HG03139 (cell line): ENCODE results near the gene ANTXRL.
"Not testable (repeated sequence)": the region's sequence is repeated elsewhere in the genome, so short reads cannot be mapped to it uniquely, and the experiment has no call there.

Source experiments
- ATAC-seq: cut with Tn5 transposase; IDR thresholded peaks from one replicate; pipeline ENCODE4 v1.9.1; 2021; ENCODE audit not compliant: unreplicated experiment

Gene ANTXRL

GRCh38 chr10:46254007-46254383, 32.8 kb upstream of the ANTXRL start:
- no peak for ATAC-seq

- no peak for ATAC-seq
Measured at GRCh38 chr10:46254467-46254866, 32.3 kb upstream of the ANTXRL start.

- ATAC-seq: not testable (repeated sequence)
Measured at GRCh38 chr10:46255210-46255609, 31.6 kb upstream of the ANTXRL start.

- ATAC-seq: no peak
Measured at GRCh38 chr10:46255801-46256747, 30.7 kb upstream of the ANTXRL start.

- ATAC-seq: no peak
Measured at GRCh38 chr10:46257099-46257498, 29.7 kb upstream of the ANTXRL start.

GRCh38 chr10:46262906-46263560, 23.8 kb upstream of the ANTXRL start:
- ATAC-seq: not testable (repeated sequence)

- no peak for ATAC-seq
Measured at GRCh38 chr10:46263831-46264268, 22.9 kb upstream of the ANTXRL start.

GRCh38 chr10:46264336-46264735, 22.5 kb upstream of the ANTXRL start:
- ATAC-seq: no peak

- ATAC-seq: no peak
Measured at GRCh38 chr10:46264737-46265368, 21.9 kb upstream of the ANTXRL start.

- not testable (repeated sequence) for ATAC-seq
Measured at GRCh38 chr10:46265566-46266305, 21.1 kb upstream of the ANTXRL start.

- no peak for ATAC-seq
Measured at GRCh38 chr10:46266306-46266985, 20.4 kb upstream of the ANTXRL start.

GRCh38 chr10:46267132-46267985, 19.4 kb upstream of the ANTXRL start:
- ATAC-seq: no peak

GRCh38 chr10:46268076-46268881, 18.5 kb upstream of the ANTXRL start:
- peak; percentile 53 for ATAC-seq

- ATAC-seq: not testable (repeated sequence)
Measured at GRCh38 chr10:46269554-46270053, 17.2 kb upstream of the ANTXRL start.

- ATAC-seq: no peak
Measured at GRCh38 chr10:46270086-46270811, 16.5 kb upstream of the ANTXRL start.

- ATAC-seq: not testable (repeated sequence)
Measured at GRCh38 chr10:46270963-46271530, 15.8 kb upstream of the ANTXRL start.

GRCh38 chr10:46271795-46272499, 14.8 kb upstream of the ANTXRL start:
- ATAC-seq: not testable (repeated sequence)
